ENCODE measurements around the gene FAM120AOS. TPM values are rescaled to one million over a fixed set of nuclear protein-coding genes. Genes with fewer than 3 reads are reported as not detected.
A peak's percentile ranks its signal among the peaks of the same experiment; 100 is the strongest.

FAM120AOS gene
- total RNA-seq, 1 experiment from 2014 or later, result 31.2 TPM

- TF ChIP-seq ZBTB33 (IDR thresholded peaks at IDR 0.05; ENCODE audit: extremely low read depth, insufficient replicate concordance, low read length) (no peak), EGR1 (IDR thresholded peaks at IDR 0.05; ENCODE audit: low read depth) (no peak), FOSL1 (IDR thresholded peaks at IDR 0.05; ENCODE audit: low read depth) (no peak)
- ATAC-seq (no peak), DNase-seq (ENCODE audit: low read depth, low spot score) (no peak)
- H3K27ac ChIP-seq (ENCODE audit: low read depth, low read length), result no peak overlapping the region
- ChIA-PET CTCF (interaction anchor here (1.9 kb wide), 1 partner anchor 90 kb away, joined by 6 read pairs; no protein-coding TSS in a partner anchor), POLR2A (no interaction called here), RAD21 (ENCODE audit: low non-redundant PET in 1 of 2, low total read pairs in 2 of 2, uncharacterized antibody in 2 of 2, unreplicated experiment in 2 of 2) (no interaction called here)
- no peak overlapping the region for H2AFZ ChIP-seq (ENCODE audit: low read depth, low read length, poor library complexity, severe bottlenecking)
- peaks cover 96% of the 10 kb centered on the region for H3K79me2 ChIP-seq (ENCODE audit: insufficient read depth, low read length)
- H3K27me3 ChIP-seq (ENCODE audit: insufficient read depth, low read length), result no peaks in the 10 kb centered on the region
- H3K4me2 ChIP-seq (ENCODE audit: low read length), result no peak overlapping the region
- TSS peak; percentile 7 for BruUV-seq (replicated peaks)
- H3K9me2 ChIP-seq (ENCODE audit: insufficient read depth), result no peaks in the 10 kb centered on the region
- intact Hi-C loops (cut with micrococcal nuclease), result no loop called here
- no peak overlapping the region for H3K4me3 ChIP-seq (replicated peaks in 1 of 2; ENCODE audit: low read depth in 1 of 2, low read length in 2 of 2)
- H3K36me3 ChIP-seq (ENCODE audit: control insufficient read depth in 1 of 2, insufficient read depth in 2 of 2, low read length in 2 of 2), result peaks cover 0 to 4% of the 10 kb centered on the region in 2 experiments; a peak in 3 of 4 replicates
- H4K20me1 ChIP-seq (ENCODE audit: insufficient read depth), result peaks cover 22% of the 10 kb centered on the region; the same call in 1 of the 2 replicates
- H3K4me1 ChIP-seq (ENCODE audit: control insufficient read depth in 1 of 2, insufficient read depth in 2 of 2, low read length in 2 of 2), result no peaks in the 10 kb centered on the region
- H3K9ac ChIP-seq (ENCODE audit: low read length), result no peak overlapping the region
- H3K9me3 ChIP-seq (ENCODE audit: control insufficient read depth in 1 of 2, insufficient read depth in 1 of 2, low read depth in 1 of 2, low read length in 2 of 2), result no peaks in the 10 kb centered on the region
Observed at GRCh38 chr9:93476924-93477323, 23.5 kb upstream of the FAM120AOS start.

- Histone ChIP-seq H3K36me3 (ENCODE audit: control insufficient read depth in 1 of 2, insufficient read depth in 2 of 2, low read length in 2 of 2) (peaks cover 4 to 8% of the 10 kb centered on the region in 2 experiments; a peak in 3 of 4 replicates), H3K9me2 (ENCODE audit: insufficient read depth) (no peaks in the 10 kb centered on the region)
Observed at GRCh38 chr9:93475856-93476255, 22.5 kb upstream of the FAM120AOS start.

More at GRCh38 chr9:93475856-93476255, 22.5 kb upstream of the FAM120AOS start:
- ATAC-seq (no peak), DNase-seq (ENCODE audit: low read depth, low spot score) (no peak)
- intact Hi-C loops (cut with micrococcal nuclease), result no loop called here
- peaks cover 20% of the 10 kb centered on the region; the same call in 1 of the 2 replicates for H4K20me1 ChIP-seq (ENCODE audit: insufficient read depth)
- H3K4me1 ChIP-seq (ENCODE audit: control insufficient read depth in 1 of 2, insufficient read depth in 2 of 2, low read length in 2 of 2), result no peaks in the 10 kb centered on the region
- RAD21 ChIA-PET (ENCODE audit: low non-redundant PET in 1 of 2, low total read pairs in 2 of 2, uncharacterized antibody in 2 of 2, unreplicated experiment in 2 of 2), result no interaction called here
- no peak overlapping the region for H3K9ac ChIP-seq (ENCODE audit: low read length)
- no TSS peak for BruUV-seq (replicated peaks)
- H3K9me3 ChIP-seq (ENCODE audit: control insufficient read depth in 1 of 2, insufficient read depth in 1 of 2, low read depth in 1 of 2, low read length in 2 of 2), result no peaks in the 10 kb centered on the region
- CTCF ChIA-PET, result no interaction called here
- POLR2A ChIA-PET, result no interaction called here
- no peak overlapping the region for H2AFZ ChIP-seq (ENCODE audit: low read depth, low read length, poor library complexity, severe bottlenecking)
- peaks cover 96% of the 10 kb centered on the region for H3K79me2 ChIP-seq (ENCODE audit: insufficient read depth, low read length)
- no peak overlapping the region for H3K27ac ChIP-seq (ENCODE audit: low read depth, low read length)
- no peak overlapping the region for H3K4me3 ChIP-seq (replicated peaks in 1 of 2; ENCODE audit: low read depth in 1 of 2, low read length in 2 of 2)
- TF ChIP-seq POLR2AphosphoS5 (IDR thresholded peaks at IDR 0.05; ENCODE audit: low read depth, low read length) (no peak), EGR1 (IDR thresholded peaks at IDR 0.05; ENCODE audit: low read depth) (no peak), ZNF274 (IDR thresholded peaks at IDR 0.05; ENCODE audit: low read depth, low read length) (no peak), RAD21 (IDR thresholded peaks at IDR 0.05; ENCODE audit: low read depth) (no peak), EZH2phosphoT487 (IDR thresholded peaks at IDR 0.05; ENCODE audit: borderline replicate concordance) (no peak), SP1 (IDR thresholded peaks at IDR 0.05; ENCODE audit: low read depth) (no peak), REST (IDR thresholded peaks at IDR 0.05; ENCODE audit: low read depth) (no peak), SIN3A (IDR thresholded peaks at IDR 0.05; ENCODE audit: low read depth) (no peak), ZFX (IDR thresholded peaks at IDR 0.05) (no peak), JUND (IDR thresholded peaks at IDR 0.05) (no peak), MAX (IDR thresholded peaks at IDR 0.05) (no peak), CEBPB (IDR thresholded peaks at IDR 0.05; ENCODE audit: low read depth) (no peak), ELF1 (IDR thresholded peaks at IDR 0.05; ENCODE audit: borderline replicate concordance, low read depth) (no peak), SRF (IDR thresholded peaks at IDR 0.05; ENCODE audit: low read depth) (no peak), CBX3 (IDR thresholded peaks at IDR 0.05; ENCODE audit: low read depth) (no peak)
- H3K27me3 ChIP-seq (ENCODE audit: insufficient read depth, low read length), result no peaks in the 10 kb centered on the region
- no peak overlapping the region for H3K4me2 ChIP-seq (ENCODE audit: low read length)

All from HCT116 (cell line).